ENCODE measurements around the gene DAP.
"Not testable (repeated sequence)": the region's sequence is repeated elsewhere in the genome, so short reads cannot be mapped to it uniquely, and the experiment has no call there.

The DAP gene

GRCh38 chr5:10631316-10631996 is 129.6 kb downstream of the DAP start:
- no peak for DNase-seq (ENCODE audit: low spot score)

GRCh38 chr5:10630744-10631143 is 130.3 kb downstream of the DAP start:
- DNase-seq (ENCODE audit: low spot score), result not testable (repeated sequence)

- no peak for DNase-seq (ENCODE audit: low spot score)
Observed at GRCh38 chr5:10630126-10630525, 130.9 kb downstream of the DAP start.

GRCh38 chr5:10629682-10630081 is 131.4 kb downstream of the DAP start:
- no peak for DNase-seq (ENCODE audit: low spot score)

Data from iPS-NIHi11 (cell line).